ENCODE results near the gene C2CD4B. TPM values are rescaled to one million over a fixed set of nuclear protein-coding genes. Genes with fewer than 3 reads are reported as not detected.
A peak's percentile ranks its signal among the peaks of the same experiment; 100 is the strongest.

C2CD4B gene
- total RNA-seq, 1 experiment from 2014 or later = 1.3 TPM

- H3K4me3 Mint-ChIP-seq = no peak overlapping the region
- DNase-seq (ENCODE audit: low spot score) (no peak), ATAC-seq (no peak)
- no peaks in the 10 kb centered on the region for H3K36me3 Mint-ChIP-seq
- ChIA-PET CTCF (interaction anchor here (0.7 to 2.9 kb wide), 8 partner anchors 11 to 292 kb away, joined by 3 to 16 read pairs (median 4); partner anchors contain the start of gene C2CD4B), POLR2A (no interaction called here)
- H3K4me1 Mint-ChIP-seq = peaks cover 21% of the 10 kb centered on the region
- TF ChIP-seq ATF2 (CRISPR knock-in tag; IDR thresholded peaks at IDR 0.05; ENCODE audit: borderline replicate concordance, low read depth) (no peak), GTF2I (CRISPR knock-in tag; conservative IDR thresholded peaks at IDR 0.05) (no peak)
- TF ChIP-seq, protein P1, sequence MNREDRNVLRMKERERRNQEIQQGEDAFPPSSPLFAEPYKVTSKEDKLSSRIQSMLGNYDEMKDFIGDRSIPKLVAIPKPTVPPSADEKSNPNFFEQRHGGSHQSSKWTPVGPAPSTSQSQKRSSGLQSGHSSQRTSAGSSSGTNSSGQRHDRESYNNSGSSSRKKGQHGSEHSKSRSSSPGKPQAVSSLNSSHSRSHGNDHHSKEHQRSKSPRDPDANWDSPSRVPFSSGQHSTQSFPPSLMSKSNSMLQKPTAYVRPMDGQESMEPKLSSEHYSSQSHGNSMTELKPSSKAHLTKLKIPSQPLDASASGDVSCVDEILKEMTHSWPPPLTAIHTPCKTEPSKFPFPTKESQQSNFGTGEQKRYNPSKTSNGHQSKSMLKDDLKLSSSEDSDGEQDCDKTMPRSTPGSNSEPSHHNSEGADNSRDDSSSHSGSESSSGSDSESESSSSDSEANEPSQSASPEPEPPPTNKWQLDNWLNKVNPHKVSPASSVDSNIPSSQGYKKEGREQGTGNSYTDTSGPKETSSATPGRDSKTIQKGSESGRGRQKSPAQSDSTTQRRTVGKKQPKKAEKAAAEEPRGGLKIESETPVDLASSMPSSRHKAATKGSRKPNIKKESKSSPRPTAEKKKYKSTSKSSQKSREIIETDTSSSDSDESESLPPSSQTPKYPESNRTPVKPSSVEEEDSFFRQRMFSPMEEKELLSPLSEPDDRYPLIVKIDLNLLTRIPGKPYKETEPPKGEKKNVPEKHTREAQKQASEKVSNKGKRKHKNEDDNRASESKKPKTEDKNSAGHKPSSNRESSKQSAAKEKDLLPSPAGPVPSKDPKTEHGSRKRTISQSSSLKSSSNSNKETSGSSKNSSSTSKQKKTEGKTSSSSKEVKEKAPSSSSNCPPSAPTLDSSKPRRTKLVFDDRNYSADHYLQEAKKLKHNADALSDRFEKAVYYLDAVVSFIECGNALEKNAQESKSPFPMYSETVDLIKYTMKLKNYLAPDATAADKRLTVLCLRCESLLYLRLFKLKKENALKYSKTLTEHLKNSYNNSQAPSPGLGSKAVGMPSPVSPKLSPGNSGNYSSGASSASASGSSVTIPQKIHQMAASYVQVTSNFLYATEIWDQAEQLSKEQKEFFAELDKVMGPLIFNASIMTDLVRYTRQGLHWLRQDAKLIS (CRISPR knock-in tag; IDR thresholded peaks at IDR 0.05; ENCODE audit: borderline replicate concordance) = no peak
- H3K27me3 Mint-ChIP-seq (ENCODE audit: low read depth) = no peaks in the 10 kb centered on the region
- no peak overlapping the region for H3K27ac Mint-ChIP-seq
- peaks cover 17% of the 10 kb centered on the region for H3K9me3 Mint-ChIP-seq
Observed at GRCh38 chr15:62126364-62126763, 38.7 kb downstream of the C2CD4B start.

DNA sequence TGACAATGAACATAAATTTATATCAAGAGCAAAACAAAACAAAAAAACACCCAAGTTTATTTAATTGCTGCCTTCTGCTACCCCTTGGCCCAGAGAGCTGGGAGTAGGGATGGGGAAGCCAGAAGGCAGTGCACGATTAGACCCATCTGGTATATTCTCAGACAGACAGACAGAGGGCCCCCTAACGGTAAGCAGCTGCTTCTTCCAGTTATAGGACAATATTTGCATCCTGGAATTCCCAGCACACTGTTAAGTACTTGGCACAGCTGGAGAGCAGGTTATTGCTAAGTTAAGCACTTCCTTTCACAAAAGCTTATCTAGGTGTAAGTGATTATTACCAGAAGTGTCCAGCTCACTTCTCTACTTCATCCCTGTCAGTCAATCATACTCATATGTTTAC is 39.3 kb downstream of the C2CD4B start:
- no peak for TF ChIP-seq KAT7 (CRISPR knock-in tag; IDR thresholded peaks at IDR 0.05; ENCODE audit: borderline replicate concordance)
- TF ChIP-seq ZSCAN18 (CRISPR knock-in tag; IDR thresholded peaks at IDR 0.05) = no peak
- TF ChIP-seq ZNF232 (CRISPR knock-in tag; IDR thresholded peaks at IDR 0.05) = no peak
- TF ChIP-seq, protein P2, sequence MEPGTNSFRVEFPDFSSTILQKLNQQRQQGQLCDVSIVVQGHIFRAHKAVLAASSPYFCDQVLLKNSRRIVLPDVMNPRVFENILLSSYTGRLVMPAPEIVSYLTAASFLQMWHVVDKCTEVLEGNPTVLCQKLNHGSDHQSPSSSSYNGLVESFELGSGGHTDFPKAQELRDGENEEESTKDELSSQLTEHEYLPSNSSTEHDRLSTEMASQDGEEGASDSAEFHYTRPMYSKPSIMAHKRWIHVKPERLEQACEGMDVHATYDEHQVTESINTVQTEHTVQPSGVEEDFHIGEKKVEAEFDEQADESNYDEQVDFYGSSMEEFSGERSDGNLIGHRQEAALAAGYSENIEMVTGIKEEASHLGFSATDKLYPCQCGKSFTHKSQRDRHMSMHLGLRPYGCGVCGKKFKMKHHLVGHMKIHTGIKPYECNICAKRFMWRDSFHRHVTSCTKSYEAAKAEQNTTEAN (CRISPR knock-in tag; IDR thresholded peaks at IDR 0.05) = no peak
- no peak for TF ChIP-seq FOXP1 (CRISPR knock-in tag; IDR thresholded peaks at IDR 0.05; ENCODE audit: borderline replicate concordance)
- TF ChIP-seq, protein P3, sequence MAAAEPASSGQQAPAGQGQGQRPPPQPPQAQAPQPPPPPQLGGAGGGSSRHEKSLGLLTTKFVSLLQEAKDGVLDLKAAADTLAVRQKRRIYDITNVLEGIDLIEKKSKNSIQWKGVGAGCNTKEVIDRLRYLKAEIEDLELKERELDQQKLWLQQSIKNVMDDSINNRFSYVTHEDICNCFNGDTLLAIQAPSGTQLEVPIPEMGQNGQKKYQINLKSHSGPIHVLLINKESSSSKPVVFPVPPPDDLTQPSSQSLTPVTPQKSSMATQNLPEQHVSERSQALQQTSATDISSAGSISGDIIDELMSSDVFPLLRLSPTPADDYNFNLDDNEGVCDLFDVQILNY (CRISPR knock-in tag; IDR thresholded peaks at IDR 0.05) = no peak
- no peak for TF ChIP-seq RORB (CRISPR knock-in tag; IDR thresholded peaks at IDR 0.05)
- no peak for TF ChIP-seq SMAD4 (CRISPR knock-in tag; IDR thresholded peaks at IDR 0.05)
- no peak for TF ChIP-seq SMAD3 (CRISPR knock-in tag; IDR thresholded peaks at IDR 0.05; ENCODE audit: borderline replicate concordance)
- no peak for TF ChIP-seq ZNF219 (CRISPR knock-in tag; IDR thresholded peaks at IDR 0.05; ENCODE audit: borderline replicate concordance)
- TF ChIP-seq, protein P1 (CRISPR knock-in tag; IDR thresholded peaks at IDR 0.05; ENCODE audit: borderline replicate concordance) = no peak
- TF ChIP-seq E2F4 (CRISPR knock-in tag; IDR thresholded peaks at IDR 0.05; ENCODE audit: borderline replicate concordance, low read depth) = no peak
- no peak for TF ChIP-seq TEAD4 (CRISPR knock-in tag; IDR thresholded peaks at IDR 0.05)
- no peaks in the 10 kb centered on the region for H3K27me3 Mint-ChIP-seq (ENCODE audit: low read depth)
- no peak overlapping the region for H3K4me3 Mint-ChIP-seq
- DNase-seq (ENCODE audit: low spot score) = no peak
- H3K9me3 Mint-ChIP-seq = peaks cover 17% of the 10 kb centered on the region
- H3K4me1 Mint-ChIP-seq = peaks cover 21% of the 10 kb centered on the region
- ChIA-PET CTCF (interaction anchor here (0.7 to 2.9 kb wide), 11 partner anchors 11 to 292 kb away, joined by 3 to 16 read pairs (median 4); partner anchors contain the start of genes C2CD4B and VPS13C), POLR2A (no interaction called here)
- H3K27ac Mint-ChIP-seq = no peak overlapping the region
- ATAC-seq = peak; percentile 62
- no peaks in the 10 kb centered on the region for H3K36me3 Mint-ChIP-seq

Measured in WTC11 (cell line).